ENCODE results near the gene FBXL4. TPM values are rescaled to one million over a fixed set of nuclear protein-coding genes. Genes with fewer than 3 reads are reported as not detected.

Gene FBXL4
- polyA plus RNA-seq, 1 of the 3 experiments (the other 2 are of a cell fraction) = 8.1 TPM

DNA sequence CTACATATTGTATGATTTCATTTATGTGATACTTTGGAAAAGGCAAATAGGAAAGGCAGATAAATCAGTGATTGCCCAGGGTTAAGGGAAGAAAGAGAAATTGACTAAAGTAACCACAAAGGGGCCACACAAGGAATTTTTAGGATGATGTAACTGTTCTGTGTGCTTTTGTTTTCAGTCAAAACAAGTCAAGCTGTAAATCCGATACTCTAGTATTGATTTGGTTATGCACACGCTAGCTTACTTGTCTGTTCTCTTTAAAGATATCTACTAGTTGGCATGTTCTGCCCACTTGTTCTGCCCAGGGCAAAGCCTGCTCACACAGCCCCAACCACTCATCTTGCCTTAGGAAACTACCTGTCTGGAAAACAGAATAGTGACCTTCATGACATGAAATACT lies 6.4 kb downstream of the FBXL4 start:
- Histone ChIP-seq H3K9ac (no peak overlapping the region), H3K27ac (ENCODE audit: low read depth in 2 of 2, low read length in 1 of 2) (no peak overlapping the region), H3K4me2 (no peak overlapping the region), H3K79me2 (ENCODE audit: insufficient read depth) (peaks cover 96% of the 10 kb centered on the region), H3K4me3 (ENCODE audit: low read depth in 2 of 2, low read length in 1 of 2) (no peak overlapping the region), H3F3A (replicated peaks; ENCODE audit: insufficient read depth) (peaks cover 22% of the 10 kb centered on the region), H3K27me3 (ENCODE audit: insufficient read depth) (no peaks in the 10 kb centered on the region), H3K36me3 (replicated peaks in 1 of 2; ENCODE audit: control insufficient read depth in 1 of 2, insufficient read depth in 2 of 2, low read length in 1 of 2) (peaks cover 0 to 12% of the 10 kb centered on the region in 2 experiments), H2AFZ (ENCODE audit: low read depth) (no peak overlapping the region), H4K20me1 (ENCODE audit: insufficient read depth) (peaks cover 24% of the 10 kb centered on the region; the same call in 1 of the 2 replicates), H3K9me2 (no peaks in the 10 kb centered on the region), H3K4me1 (ENCODE audit: control insufficient read depth in 1 of 2, insufficient read depth in 2 of 2, low read depth in 1 of 2, low read length in 1 of 2) (peaks cover 5 to 14% of the 10 kb centered on the region in 2 experiments; a peak in 2 of 4 replicates), H3K9me3 (0 out of 2 replicates have a peak, but pooled peaks cover 6% of the 10 kb centered on the region)
- ChIA-PET CTCF (interaction anchor here (1.0 kb wide), 1 partner anchor 9 kb away, joined by 3 read pairs; no protein-coding TSS in a partner anchor), POLR2A (no interaction called here)
- no peak for TF ChIP-seq RFX5 (IDR thresholded peaks at IDR 0.05; ENCODE audit: low read length)
- no peak for TF ChIP-seq NRF1 (IDR thresholded peaks at IDR 0.05; ENCODE audit: low read depth, low read length)
- no peak for TF ChIP-seq FOXJ3 (CRISPR knock-in tag; IDR thresholded peaks at IDR 0.05)
- TF ChIP-seq RCOR1 (IDR thresholded peaks at IDR 0.05; ENCODE audit: low read length) = no peak
- TF ChIP-seq, protein P1, sequence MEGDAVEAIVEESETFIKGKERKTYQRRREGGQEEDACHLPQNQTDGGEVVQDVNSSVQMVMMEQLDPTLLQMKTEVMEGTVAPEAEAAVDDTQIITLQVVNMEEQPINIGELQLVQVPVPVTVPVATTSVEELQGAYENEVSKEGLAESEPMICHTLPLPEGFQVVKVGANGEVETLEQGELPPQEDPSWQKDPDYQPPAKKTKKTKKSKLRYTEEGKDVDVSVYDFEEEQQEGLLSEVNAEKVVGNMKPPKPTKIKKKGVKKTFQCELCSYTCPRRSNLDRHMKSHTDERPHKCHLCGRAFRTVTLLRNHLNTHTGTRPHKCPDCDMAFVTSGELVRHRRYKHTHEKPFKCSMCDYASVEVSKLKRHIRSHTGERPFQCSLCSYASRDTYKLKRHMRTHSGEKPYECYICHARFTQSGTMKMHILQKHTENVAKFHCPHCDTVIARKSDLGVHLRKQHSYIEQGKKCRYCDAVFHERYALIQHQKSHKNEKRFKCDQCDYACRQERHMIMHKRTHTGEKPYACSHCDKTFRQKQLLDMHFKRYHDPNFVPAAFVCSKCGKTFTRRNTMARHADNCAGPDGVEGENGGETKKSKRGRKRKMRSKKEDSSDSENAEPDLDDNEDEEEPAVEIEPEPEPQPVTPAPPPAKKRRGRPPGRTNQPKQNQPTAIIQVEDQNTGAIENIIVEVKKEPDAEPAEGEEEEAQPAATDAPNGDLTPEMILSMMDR (IDR thresholded peaks at IDR 0.05) = no peak
- TF ChIP-seq SIN3A (IDR thresholded peaks at IDR 0.05; ENCODE audit: borderline replicate concordance, low read depth, low read length) = no peak
- TF ChIP-seq FOSL2 (IDR thresholded peaks at IDR 0.05; ENCODE audit: borderline replicate concordance, low read depth) = no peak
- TF ChIP-seq EZH2phosphoT487 (IDR thresholded peaks at IDR 0.05; ENCODE audit: borderline replicate concordance, low read depth) = no peak
- TF ChIP-seq, protein P2, sequence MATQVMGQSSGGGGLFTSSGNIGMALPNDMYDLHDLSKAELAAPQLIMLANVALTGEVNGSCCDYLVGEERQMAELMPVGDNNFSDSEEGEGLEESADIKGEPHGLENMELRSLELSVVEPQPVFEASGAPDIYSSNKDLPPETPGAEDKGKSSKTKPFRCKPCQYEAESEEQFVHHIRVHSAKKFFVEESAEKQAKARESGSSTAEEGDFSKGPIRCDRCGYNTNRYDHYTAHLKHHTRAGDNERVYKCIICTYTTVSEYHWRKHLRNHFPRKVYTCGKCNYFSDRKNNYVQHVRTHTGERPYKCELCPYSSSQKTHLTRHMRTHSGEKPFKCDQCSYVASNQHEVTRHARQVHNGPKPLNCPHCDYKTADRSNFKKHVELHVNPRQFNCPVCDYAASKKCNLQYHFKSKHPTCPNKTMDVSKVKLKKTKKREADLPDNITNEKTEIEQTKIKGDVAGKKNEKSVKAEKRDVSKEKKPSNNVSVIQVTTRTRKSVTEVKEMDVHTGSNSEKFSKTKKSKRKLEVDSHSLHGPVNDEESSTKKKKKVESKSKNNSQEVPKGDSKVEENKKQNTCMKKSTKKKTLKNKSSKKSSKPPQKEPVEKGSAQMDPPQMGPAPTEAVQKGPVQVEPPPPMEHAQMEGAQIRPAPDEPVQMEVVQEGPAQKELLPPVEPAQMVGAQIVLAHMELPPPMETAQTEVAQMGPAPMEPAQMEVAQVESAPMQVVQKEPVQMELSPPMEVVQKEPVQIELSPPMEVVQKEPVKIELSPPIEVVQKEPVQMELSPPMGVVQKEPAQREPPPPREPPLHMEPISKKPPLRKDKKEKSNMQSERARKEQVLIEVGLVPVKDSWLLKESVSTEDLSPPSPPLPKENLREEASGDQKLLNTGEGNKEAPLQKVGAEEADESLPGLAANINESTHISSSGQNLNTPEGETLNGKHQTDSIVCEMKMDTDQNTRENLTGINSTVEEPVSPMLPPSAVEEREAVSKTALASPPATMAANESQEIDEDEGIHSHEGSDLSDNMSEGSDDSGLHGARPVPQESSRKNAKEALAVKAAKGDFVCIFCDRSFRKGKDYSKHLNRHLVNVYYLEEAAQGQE (IDR thresholded peaks at IDR 0.05; ENCODE audit: low read depth, low read length) = no peak
- no peak for TF ChIP-seq SMC3 (IDR thresholded peaks at IDR 0.05; ENCODE audit: low read depth, low read length)
- 94% methylated on average over 2 of the region's 2 CpGs for WGBS (ENCODE audit: low lambda C conversion rate)
- no peak for DNase-seq

DNA sequence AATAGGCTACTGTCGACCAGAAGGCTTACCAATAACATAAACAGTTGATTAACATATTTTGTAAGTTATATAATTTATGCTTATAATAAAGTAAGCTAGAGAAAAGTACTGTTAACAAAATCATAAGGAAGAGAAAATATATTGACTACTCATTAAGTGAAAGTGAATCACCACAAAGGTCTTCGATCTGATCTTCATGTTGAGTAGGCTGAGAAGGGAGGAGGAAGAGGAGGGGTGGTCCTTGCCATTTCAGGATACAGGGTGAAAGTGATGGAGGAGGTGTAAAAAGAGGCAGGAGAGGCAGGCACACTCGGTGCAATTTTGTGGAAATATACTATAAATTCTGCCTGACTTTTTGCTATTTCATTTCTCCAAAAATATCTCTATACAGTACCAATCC lies 10.4 kb downstream of the FBXL4 start:
- Histone ChIP-seq H3K27me3 (ENCODE audit: insufficient read depth) (no peaks in the 10 kb centered on the region), H3K4me1 (ENCODE audit: control insufficient read depth in 1 of 2, insufficient read depth in 2 of 2, low read depth in 1 of 2, low read length in 1 of 2) (peaks cover 0 to 2% of the 10 kb centered on the region in 2 experiments; a peak in 1 of 4 replicates), H2AFZ (ENCODE audit: low read depth) (no peak overlapping the region), H4K20me1 (ENCODE audit: insufficient read depth) (peaks cover 6% of the 10 kb centered on the region; the same call in 1 of the 2 replicates), H3K9me2 (no peaks in the 10 kb centered on the region), H3F3A (replicated peaks; ENCODE audit: insufficient read depth) (no peaks in the 10 kb centered on the region), H3K9me3 (no peaks in the 10 kb centered on the region), H3K36me3 (replicated peaks in 1 of 2; ENCODE audit: control insufficient read depth in 1 of 2, insufficient read depth in 2 of 2, low read length in 1 of 2) (peaks cover 0 to 25% of the 10 kb centered on the region in 2 experiments), H3K27ac (ENCODE audit: low read depth in 2 of 2, low read length in 1 of 2) (no peak overlapping the region), H3K4me2 (no peak overlapping the region), H3K9ac (no peak overlapping the region), H3K4me3 (ENCODE audit: low read depth in 2 of 2, low read length in 1 of 2) (no peak overlapping the region), H3K79me2 (ENCODE audit: insufficient read depth) (peaks cover 80% of the 10 kb centered on the region)
- 94% methylated on average over 3 of the region's 3 CpGs for WGBS (ENCODE audit: low lambda C conversion rate)
- no peak for DNase-seq
- POLR2A ChIA-PET = no interaction called here
- CTCF ChIA-PET = no interaction called here
- TF ChIP-seq, protein P3, sequence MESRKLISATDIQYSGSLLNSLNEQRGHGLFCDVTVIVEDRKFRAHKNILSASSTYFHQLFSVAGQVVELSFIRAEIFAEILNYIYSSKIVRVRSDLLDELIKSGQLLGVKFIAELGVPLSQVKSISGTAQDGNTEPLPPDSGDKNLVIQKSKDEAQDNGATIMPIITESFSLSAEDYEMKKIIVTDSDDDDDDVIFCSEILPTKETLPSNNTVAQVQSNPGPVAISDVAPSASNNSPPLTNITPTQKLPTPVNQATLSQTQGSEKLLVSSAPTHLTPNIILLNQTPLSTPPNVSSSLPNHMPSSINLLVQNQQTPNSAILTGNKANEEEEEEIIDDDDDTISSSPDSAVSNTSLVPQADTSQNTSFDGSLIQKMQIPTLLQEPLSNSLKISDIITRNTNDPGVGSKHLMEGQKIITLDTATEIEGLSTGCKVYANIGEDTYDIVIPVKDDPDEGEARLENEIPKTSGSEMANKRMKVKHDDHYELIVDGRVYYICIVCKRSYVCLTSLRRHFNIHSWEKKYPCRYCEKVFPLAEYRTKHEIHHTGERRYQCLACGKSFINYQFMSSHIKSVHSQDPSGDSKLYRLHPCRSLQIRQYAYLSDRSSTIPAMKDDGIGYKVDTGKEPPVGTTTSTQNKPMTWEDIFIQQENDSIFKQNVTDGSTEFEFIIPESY (IDR thresholded peaks at IDR 0.05; ENCODE audit: borderline replicate concordance, low read depth) = no peak
- TF ChIP-seq, protein P4, sequence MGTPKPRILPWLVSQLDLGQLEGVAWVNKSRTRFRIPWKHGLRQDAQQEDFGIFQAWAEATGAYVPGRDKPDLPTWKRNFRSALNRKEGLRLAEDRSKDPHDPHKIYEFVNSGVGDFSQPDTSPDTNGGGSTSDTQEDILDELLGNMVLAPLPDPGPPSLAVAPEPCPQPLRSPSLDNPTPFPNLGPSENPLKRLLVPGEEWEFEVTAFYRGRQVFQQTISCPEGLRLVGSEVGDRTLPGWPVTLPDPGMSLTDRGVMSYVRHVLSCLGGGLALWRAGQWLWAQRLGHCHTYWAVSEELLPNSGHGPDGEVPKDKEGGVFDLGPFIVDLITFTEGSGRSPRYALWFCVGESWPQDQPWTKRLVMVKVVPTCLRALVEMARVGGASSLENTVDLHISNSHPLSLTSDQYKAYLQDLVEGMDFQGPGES (IDR thresholded peaks at IDR 0.05; ENCODE audit: low read depth, low read length) = no peak
- TF ChIP-seq MEF2A (IDR thresholded peaks at IDR 0.05; ENCODE audit: borderline replicate concordance, low read depth) = no peak
- no peak for TF ChIP-seq SMC3 (IDR thresholded peaks at IDR 0.05; ENCODE audit: low read depth, low read length)
- TF ChIP-seq SIN3A (IDR thresholded peaks at IDR 0.05; ENCODE audit: borderline replicate concordance, low read depth, low read length) = no peak
- TF ChIP-seq, protein P5, sequence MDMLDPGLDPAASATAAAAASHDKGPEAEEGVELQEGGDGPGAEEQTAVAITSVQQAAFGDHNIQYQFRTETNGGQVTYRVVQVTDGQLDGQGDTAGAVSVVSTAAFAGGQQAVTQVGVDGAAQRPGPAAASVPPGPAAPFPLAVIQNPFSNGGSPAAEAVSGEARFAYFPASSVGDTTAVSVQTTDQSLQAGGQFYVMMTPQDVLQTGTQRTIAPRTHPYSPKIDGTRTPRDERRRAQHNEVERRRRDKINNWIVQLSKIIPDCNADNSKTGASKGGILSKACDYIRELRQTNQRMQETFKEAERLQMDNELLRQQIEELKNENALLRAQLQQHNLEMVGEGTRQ (IDR thresholded peaks at IDR 0.05; ENCODE audit: borderline replicate concordance, low read depth, low read length) = no peak
- no peak for TF ChIP-seq TEAD4 (IDR thresholded peaks at IDR 0.05; ENCODE audit: borderline replicate concordance, insufficient read depth)
- no peak for TF ChIP-seq TCF12 (IDR thresholded peaks at IDR 0.05)
- no peak for TF ChIP-seq ELF1 (IDR thresholded peaks at IDR 0.05)
- TF ChIP-seq TAF1 (IDR thresholded peaks at IDR 0.05; ENCODE audit: borderline replicate concordance, low read depth, low read length) = no peak
